Activated T-cell treated with anti-CD3 and anti-CD28 coated beads for 1 hour (primary cell): Measurements from ENCODE around the gene NALCN.

Experiments
- DNase-seq: peaks from one replicate; pipeline ENCODE4 v3.0.0-alpha.2; 2020; ENCODE audit warnings: low read depth

Gene NALCN

DNA sequence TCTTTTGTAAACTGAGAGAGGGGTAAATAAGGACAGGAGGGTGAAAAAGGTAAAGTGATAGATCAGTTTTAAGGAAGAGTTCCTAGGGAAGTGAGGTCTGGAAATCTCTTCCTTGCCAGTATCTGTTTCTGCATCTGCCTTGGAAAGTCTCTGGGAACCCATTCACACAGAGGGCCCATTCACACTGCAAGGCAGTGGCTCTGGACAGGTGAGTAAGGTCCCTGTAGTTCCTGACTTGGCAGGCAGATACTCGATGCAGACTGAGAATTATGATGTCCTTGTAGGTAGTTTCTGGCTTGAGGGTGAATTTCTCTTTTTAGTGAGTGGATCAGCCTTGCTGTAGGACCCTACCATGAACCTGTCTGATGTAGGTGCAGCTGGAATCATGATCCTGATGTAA is 293.3 kb downstream of the NALCN start:
- no peak for DNase-seq

DNA sequence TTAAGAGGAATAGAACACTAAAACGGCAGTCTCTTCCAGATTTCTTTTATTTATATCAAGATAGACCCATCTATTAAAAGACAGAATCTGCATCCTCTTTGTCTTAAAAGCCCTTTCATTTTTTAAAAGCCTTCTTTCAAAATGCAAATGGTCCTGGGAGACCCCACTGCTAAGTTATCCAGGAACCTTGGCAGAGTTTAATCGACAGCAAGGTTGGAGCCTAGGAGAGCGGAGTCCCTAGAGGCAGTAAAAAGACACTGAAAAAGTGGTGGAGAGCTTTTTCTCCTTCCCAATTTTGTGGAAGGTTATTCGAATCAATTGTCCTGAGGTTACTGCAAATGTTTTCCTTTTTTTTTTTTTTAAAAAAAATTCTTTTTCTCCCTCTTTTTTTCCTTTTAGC is 294.7 kb downstream of the NALCN start:
- no peak for DNase-seq

DNA sequence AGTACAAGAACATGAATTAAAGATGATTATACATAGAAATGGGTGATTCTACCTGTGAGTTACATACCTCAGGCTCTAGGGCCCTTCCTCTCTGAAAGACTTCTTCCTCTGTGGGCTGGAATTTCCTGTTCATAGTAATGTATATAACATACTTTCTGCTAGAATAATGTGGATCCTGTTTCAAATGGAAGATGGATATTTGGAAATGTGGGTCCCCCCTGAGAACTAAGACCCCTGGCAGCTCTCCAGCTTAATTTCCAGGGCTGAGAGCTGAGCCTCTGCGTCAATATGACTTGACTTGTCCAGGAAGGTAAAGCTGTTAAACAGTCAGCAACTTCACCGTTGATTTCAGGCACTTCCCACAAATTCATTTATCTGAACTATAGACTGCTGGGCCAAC is 296.3 kb downstream of the NALCN start:
- no peak for DNase-seq

DNA sequence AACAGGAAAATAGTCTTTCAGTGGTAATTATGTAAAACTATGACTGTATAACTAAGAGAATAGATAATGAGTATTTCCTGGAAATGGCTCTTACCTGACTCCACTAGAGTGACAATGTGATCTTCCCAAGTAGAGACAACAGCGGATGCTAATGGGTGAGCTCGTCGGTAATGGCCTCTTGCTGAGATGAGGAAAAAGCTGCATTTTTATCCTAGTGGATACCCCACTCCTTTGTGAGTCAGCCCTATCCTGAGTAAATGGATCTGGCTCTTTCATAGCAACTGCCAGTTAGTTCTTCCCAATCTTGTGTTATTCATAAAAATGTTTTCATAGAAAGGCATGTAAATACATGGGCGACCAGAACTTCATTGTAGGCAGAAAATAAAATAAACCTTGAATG is 299.5 kb downstream of the NALCN start:
- no peak for DNase-seq

DNA sequence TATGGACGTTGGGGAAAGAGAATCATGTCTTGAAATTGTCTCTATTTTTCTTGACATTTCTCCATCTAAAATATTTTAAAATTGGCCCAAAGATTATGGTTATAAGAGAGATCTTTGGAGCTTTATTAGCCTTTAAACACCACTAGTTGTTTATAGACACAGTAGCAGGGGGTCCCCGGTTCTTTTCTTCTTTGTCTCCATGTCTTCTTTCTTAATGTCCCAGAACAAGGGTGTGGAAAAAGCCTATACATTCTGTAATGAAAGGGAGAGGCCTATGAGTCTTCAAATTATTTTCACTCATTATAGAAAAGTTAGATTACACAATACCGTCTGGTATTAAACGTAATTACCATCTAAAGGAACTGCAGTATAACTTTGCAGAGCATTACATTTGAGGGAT is 300.0 kb downstream of the NALCN start:
- DNase-seq: no peak

DNA sequence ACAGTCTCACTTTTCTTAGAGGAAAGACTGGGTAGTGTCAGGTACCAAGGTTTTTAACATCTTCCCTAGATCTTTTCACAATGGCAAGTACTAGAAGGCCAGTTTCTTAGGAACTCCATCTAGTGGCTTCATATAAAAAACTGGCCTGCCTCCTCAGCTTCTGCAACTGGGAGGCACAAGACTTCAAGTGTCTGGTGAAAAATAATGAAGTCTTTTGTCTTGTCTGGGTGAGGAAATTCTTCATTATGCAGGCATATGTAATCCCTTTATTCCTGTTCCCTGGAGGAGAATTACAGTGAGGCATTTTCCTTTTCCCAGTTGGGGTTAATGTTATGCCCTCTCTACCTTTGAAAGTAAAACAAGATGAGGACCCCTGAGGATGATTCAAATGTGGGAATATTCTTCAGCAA is 300.5 kb downstream of the NALCN start:
- DNase-seq: no peak

DNA sequence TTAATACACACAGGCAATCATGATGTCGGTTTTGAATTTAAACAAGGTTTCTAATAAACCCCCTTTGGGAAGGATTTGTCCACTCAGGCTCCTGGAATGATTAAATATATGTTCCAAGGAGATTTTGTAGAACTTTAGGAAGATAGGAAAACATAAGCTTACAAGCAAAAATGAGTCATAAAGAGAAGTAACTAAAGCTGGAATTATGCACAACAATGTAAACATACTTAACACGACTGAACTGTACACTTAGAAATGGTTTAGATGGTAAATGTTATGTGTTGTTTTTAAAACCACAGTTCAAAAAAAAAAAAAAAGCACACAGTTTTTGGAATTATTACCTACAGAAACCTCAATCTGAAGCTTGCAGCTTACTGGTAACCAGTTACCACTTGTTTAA is 304.4 kb downstream of the NALCN start:
- no peak for DNase-seq

DNA sequence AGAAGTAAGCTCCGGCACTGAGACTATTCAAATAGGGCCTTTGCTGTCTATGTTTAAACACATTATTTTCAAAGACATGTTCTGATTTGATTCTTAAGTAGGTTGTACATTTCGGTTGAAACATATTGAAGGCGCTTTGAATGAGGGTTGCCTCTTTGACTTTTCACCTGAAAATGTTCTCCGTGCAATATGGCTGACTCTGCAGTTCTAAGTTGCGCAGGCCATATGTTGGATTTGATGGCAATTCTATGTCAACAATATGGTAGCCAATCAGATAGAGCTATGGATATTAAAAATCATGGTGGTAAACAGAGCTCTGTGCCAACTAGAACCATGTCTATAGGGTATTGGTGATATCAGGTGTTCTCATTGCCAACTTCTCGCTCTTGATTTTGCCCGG is 307.3 kb downstream of the NALCN start:
- DNase-seq: no peak

DNA sequence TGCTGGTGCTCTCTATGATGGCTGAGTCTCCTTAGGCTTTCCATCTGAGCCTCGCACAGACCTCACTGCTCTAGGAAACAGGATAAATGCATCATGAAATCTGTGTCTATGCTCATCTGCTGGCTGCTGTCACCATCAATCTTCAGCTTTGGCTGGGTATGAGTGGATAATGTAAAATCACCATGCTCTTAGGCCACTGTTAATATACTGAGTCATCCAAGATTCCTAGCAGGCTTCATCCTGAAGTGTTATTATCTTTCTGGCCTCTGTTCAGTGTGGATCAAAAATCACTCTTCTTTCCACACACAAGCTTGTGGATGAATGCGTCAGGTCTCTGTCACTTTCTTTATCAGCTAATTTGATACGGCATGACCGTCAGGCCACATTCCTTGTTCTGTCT is 317.4 kb downstream of the NALCN start:
- no peak for DNase-seq

DNA sequence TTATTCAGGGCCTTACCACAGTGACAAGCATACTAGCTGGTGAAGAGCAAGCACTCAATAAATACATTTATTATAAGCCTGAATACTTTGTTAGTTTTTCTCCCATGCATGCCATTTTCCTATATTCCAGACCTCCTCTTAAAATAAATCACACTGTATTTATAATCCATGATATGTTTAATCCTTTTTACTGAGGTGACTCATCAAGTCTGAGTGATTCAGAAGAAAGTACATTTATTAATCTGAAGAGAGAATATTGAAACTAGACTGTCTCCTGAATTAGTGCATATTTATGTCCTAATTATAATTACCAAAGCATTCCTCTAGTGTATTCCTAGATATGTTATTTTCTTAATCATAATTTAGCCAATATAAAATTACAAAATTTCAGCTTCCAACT is 323.3 kb downstream of the NALCN start:
- no peak for DNase-seq

DNA sequence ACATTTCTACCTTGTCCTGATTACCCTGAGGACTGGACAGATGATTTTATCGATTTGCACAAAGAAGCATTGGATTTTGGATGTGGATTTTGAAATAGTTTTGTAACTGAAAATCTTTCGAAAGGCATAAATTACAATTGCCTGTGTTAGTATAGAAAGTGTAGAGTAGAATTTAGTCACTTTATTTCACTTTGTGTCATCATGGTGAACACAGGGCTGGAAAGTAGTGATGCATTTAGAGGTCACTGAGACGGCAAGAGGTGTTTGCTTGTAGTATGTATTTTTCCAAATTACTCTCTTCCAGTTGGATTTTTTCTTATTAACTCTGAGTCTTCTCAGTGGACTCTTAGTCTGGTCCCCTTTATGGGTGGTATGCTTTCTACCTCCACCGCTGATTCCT is 326.0 kb downstream of the NALCN start:
- no peak for DNase-seq

DNA sequence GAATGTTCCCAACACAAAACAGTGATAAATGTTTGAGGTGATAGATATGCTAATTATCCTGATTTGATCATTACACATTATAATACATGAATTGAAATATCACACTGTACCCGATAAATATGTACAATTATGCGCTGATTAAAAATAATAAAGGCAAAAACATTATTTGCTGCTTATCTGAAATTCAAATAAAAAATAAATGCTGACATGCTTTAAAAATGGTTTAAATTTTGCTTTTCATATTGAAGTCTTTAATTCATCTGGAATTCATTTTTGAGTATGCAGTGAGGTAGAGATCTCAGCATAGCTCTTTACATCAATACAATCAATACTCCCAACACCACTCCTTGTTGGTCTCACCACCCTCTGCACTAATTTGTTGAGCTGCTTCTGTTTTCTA is 330.8 kb downstream of the NALCN start:
- no peak for DNase-seq

DNA sequence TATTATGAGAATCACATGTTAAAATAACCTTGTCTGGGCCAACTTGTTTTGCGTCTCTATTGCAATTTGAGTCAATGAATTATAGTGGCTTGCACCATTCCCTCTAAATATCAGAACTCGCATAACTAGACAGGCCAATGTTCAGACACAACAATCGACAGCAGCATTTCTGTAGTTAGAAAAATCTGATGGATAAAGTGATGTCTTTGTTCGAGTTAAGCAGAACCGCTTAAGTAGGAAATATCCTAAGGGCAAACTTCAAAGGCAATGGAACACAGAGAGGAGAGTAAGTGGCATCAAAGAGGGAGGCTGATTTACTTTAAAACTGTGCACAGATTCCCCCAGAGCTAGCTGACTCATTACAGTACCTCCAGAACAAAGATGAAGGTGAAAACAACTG is 333.9 kb downstream of the NALCN start:
- no peak for DNase-seq

DNA sequence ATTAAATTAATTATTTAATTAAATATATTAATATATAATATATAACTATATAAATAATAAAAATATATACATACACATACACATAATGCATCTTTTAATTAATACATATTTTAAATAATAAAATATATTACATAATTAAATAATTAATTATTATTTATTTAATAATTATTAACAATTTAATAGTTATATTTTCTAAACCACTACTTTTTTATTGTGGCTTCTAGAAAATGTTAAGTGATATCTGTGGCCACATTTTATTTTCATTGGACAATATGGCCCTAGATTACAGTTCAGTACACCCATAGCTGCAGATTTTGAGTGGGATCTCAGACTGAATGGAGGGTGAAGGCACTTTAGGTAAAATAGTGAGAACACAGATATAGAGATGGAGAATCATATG is 335.7 kb downstream of the NALCN start:
- no peak for DNase-seq

DNA sequence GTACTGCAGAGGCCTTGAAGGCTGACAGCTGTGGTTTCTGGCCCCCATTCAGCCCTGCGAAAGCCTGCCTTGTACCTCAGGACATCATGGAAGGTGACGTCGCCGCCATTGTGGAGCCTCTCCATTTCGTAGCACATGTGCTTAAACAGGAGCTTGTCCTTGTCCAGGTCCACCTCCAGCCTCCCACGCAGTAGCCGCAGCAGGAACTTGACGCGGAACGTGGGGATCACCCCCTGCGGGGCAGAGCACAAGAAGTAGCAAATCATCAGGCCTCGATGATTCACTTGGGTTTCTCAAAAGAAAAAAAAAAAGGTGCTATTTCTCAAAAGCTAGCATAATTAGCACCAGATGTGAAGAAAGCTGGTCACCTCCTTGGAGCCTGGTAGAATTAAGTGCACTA is 351.0 kb downstream of the NALCN start:
- no peak for DNase-seq

DNA sequence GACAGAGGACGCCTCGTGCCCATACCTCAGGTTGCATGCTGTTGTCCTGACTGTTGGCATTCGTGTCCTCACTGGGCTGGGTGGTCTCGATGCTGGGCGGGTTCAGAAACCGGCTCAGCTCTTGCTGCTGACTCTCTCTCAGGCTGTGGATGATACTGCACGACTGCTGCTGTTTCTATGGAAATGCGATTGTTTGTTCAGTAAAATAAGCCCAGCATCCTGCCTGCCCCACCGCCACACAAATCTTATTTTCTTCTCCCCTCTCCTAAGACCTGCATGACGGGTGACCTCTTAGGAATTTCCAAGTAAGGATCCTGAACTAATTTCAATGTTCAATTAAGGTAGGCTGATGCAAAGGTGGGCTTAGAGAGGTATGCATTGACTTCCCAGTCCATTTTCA is 356.5 kb downstream of the NALCN start:
- no peak for DNase-seq

DNA sequence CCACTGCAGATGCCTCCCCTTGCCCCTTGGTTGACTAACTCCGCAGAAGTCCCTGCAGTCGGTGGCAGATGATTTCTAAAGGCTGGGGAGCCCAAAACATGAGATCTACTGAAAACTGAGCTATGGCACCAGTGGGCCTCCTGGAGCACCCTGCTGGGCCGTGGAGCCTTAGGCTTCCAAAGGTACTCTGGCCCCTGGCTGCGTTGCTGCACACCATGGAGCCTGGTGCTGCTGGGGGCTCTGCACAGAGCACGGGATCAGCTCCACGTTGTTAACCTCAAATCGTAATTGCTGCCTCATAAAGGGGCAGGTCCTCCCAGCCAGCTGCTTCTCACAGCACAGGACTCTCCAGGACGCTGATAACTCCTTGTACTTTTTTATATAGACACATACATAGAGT is 357.5 kb downstream of the NALCN start:
- DNase-seq: no peak

DNA sequence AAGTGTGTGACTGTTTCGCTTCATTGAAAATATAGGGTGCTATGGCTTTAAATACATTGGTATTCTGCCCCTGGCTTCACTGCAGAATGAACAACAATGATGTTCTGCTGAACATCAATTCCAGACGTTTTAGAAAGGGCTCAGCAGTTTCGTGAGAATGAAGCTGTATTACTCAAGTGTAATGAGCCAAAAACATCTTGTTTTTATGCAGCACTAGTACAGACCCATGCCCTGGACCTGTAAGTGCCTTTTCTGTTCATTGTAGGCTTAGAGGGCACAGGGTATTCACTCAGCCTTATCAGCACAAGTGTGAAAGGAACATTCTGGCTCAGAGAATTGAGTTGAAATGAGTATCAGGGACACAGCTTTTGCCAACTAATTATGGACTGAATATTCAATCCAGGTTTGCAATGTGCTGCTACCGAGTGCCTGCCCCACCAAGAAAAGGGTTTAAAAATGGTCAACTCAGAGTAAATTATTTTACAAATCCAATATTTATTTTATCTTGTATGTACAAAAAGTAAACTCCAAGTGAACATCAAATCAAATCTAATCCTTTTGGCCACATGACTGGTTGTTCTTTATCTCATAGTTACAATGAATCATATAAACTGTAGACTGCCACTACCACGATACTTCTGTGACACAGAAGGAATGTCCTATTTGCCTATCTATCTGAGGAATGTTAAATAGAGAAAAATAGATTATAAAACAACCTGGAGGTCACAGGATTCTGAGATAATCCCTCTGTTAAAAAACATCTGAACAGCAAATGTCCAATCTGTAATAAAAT is 362.8 kb downstream of the NALCN start:
- DNase-seq: no peak

DNA sequence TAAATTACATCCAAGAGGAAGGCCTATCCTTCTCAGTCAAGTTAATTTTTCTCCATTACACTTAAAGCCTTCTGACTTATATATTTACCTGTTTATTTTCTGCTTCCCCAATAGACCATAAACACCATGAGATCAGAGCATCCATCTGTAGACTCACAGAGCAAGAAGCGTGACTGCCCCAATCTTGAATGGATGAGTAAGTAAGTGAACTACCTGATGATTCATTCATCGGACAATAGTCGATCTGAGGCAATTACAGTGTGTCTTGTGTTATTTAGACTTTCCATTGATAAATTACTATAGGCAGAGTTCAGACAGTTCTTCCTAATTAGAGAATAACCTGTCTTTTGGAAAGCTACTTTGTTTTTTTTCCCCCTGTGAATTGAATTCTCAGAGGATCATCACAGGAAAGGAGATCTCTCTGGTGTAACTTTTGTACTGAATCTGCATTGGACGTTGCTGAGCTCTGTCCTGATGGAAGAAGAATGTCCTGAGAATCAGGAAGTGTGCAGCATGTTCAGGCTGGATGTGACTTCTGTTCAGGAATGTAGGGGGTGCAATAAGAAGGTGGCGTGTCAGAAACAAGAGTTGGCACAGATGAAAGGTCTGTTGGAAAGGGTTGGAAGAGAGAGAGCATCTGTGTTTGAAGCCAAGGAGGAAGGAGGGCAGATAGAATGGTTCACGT is 367.0 kb downstream of the NALCN start:
- no peak for DNase-seq

DNA sequence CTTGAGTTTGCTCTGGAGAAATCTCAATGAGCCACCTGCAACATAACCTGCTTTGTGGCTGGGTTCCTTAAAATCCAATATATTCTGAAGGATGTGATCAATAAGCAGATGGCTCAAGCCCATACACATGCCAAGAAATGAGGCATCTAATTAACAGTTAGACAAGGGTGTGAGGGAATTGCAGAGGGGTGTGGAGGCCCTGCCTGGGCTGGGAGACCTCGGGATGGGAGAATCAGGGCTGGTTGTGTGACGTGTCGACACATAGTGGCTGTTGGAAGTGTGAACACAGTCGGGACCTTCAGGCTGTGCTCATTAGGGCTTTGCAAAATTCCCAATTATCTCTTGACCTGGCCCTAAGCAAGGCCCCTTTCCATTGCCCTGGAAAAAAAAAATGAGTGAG is 379.8 kb downstream of the NALCN start:
- no peak for DNase-seq

DNA sequence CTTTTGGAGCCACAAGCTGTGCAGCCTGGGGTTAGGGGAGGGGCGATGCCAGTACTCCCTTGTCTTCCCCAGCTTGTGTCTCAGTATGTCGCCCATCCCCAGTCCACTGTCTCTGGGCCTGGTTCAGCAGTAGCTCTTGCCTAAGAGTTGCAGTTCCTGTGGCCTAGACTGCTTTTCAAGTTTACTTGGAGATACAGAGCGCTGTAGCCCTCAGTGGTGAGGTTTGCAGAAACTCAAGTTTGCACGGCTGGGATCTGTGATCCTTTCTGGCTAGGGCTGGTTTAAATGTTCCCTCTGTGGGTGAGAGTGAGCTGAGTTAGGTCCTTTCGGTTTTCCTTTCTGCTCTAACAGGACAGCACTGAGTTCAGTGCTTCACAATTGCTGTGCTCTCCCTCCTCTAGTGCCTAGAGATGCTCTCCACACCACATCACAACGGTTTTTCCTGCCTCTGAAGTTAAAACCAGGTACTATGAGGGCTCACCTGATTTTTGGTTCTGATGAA is 381.1 kb downstream of the NALCN start:
- DNase-seq: no peak

DNA sequence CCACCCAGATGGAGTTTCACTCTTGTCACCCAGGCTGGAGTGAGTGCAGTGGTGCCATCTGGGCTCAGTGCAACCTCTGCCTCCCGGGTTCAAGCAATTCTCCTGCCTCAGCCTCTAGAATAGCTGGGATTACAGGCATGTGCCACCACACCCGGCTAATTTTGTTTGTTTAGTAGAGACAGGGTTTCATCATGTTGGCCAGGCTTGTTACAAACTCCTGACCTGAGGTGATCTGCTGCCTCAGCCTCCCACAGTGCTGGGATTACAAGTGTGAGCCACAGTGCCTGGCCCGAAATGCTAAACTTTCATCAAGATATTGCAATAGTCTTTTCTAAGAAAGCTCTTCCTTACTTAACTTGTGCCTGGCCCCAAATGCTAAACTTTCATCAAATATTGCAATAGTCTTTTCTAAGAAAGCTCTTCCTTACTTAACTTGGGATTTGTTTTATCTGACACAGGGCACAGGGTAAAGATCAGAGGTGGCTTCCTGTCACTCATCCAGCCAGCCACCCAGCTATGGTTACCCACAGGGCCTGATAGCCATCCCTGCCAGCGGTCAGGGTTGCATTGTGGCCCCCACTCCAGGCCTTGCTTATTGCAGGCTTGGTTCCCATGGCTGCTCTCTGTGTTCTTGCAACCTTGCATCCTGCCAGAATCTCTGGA is 389.4 kb downstream of the NALCN start:
- DNase-seq: no peak

DNA sequence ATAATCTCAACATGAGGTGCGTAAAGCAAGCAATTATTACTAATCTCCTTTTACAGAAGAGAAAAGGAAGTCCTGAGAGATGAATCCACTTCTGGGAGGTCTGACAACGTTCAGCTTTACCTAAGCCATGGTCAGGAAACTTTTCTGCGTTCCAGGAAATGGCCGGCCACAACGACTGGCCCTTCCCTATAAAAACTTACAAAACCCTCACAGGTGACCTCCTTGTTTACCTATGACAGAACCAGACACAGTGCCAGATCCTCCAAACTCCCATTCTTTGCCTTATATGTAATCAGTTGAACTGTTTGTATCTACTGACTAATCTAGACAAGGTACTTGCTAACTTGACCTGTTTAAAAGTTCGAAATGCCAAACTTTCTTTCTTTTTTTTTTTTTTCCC is 390.0 kb downstream of the NALCN start:
- no peak for DNase-seq
